GM21717 (cell line): ENCODE data around the gene CYLD.

Experiments used
- ATAC-seq: cut with Tn5 transposase; IDR thresholded peaks from one replicate; pipeline ENCODE4 v1.9.1; 2021; ENCODE audit warnings: mild to moderate bottlenecking, moderate library complexity; ENCODE audit not compliant: unreplicated experiment

CYLD gene

DNA sequence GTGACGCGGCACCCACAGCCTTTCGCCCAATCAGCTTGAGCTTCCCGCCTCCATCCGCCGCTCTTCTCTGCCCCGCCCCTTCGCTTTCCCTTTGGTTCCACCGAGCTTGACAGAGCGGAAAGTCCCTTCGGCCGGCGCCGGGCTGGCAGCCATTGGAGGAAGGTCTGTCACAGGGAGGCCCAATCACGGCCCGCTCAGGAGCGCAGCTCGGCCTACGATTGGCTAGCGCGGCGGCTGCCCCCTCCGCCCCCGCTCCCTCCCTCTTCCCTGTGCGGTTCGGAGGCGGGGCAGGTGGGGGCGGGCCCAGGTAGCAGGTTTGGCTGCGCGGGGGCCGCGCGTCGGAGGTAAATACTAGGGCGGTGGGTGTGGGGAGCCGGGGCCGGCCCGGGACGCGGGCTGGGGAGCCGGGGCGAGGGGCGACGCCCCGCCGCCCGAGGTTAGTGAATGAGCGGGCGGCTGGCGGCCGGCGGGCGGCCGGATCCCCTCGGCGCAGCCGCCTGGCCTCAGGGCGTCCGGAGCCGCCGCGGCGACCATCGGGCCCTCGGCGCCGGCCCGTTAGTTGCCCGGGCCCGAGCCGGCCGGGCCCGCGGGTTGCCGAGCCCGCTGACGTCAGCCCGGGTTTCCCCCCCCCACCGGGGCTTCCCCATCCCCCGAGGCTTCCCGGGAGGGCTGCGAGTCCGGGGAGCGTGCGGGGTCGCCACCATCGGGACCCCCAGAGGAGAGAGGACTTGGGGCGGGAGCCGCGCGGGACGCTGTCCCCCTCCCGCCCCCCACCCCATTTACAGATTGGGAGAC is at the start of gene CYLD:
Gene CYLD, plus strand, starts transcription at position 306 of the 795 bp plus-strand sequence. CDS start 7,613 bp downstream, outside the sequence.
- peak; percentile 93 for ATAC-seq

DNA sequence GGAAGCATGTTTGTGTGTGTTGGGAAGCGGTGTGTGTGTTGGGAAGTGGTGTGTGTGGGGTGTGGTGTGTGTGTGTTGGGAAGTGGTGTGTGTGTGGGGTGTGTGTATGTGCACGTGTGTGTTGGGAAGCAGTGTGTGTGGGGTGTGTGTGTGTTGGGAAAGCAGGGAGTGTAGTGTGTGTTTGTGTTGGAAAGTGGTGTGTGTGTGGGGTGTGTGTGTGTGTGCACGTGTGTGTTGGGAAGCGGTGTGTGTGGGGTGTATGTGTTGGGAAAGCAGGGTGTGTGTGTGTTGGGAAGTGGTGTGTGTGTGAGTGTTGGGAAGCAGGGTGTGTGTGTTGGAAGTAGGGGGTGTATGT is 49.3 kb upstream of the CYLD start:
- ATAC-seq, result no peak

DNA sequence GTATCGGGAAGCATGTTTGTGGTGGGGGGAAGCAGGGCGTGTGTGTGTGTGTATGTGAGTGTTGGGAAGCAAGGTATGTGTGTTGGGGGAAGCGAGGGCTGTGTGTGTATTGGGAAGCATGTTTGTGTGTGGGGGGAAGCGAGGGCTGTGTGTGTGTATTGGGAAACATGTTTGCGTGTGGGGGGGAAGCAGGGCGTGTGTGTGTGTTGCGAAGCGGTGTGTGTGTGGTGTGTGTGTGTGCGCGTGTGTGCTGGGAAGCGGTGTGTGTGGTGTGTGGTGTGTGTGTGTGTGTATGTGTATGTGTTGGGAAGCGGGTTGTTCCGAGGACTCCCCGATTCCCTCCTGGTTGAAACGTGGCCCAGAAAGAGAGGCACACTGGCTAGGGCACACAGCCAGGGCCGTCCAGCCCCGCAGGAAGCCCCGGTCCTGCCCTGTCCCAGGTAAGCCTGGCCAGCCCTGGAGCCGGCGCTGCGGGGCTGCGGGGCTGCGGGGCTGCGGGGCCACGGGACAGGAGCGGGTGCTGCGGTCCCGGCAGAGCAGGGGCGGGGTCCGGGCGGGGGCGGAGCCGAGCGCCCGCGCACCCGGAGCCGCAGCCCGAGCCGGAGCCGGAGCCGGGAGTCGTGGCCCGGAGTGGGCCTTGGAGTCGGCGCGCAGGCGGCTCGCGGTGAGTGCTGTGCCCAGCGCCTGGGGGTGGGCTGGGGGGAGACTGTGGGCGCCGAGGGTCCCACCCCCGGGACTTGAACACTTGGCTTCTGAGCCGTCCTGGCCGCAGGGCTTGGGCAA is 48.7 kb upstream of the CYLD start, which contains the start of gene NOD2:
Gene NOD2, plus strand, starts transcription at position 608 of the 783 bp plus-strand sequence. CDS start 5,890 bp downstream, outside the sequence.
- no peak for ATAC-seq

DNA sequence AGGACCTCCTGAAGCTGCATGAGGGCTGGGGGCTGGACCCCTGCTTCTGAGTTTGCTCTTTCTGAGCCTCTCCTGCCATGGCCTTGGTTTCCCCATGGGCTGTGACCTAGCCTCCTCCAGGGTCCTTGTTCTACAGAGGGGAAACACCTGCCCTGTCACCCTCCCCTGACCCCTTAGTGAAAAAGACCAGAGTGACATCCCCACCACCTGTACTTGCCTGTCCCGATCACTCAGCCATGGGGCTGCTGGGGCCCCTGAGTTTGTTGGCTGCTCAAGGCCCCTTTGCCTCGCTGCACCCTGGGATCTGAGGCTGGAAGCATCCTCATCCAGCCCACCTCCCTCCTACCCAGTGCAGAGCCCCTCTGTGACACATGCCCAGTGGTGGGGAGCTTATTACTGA is 47.7 kb upstream of the CYLD start:
- no peak for ATAC-seq

DNA sequence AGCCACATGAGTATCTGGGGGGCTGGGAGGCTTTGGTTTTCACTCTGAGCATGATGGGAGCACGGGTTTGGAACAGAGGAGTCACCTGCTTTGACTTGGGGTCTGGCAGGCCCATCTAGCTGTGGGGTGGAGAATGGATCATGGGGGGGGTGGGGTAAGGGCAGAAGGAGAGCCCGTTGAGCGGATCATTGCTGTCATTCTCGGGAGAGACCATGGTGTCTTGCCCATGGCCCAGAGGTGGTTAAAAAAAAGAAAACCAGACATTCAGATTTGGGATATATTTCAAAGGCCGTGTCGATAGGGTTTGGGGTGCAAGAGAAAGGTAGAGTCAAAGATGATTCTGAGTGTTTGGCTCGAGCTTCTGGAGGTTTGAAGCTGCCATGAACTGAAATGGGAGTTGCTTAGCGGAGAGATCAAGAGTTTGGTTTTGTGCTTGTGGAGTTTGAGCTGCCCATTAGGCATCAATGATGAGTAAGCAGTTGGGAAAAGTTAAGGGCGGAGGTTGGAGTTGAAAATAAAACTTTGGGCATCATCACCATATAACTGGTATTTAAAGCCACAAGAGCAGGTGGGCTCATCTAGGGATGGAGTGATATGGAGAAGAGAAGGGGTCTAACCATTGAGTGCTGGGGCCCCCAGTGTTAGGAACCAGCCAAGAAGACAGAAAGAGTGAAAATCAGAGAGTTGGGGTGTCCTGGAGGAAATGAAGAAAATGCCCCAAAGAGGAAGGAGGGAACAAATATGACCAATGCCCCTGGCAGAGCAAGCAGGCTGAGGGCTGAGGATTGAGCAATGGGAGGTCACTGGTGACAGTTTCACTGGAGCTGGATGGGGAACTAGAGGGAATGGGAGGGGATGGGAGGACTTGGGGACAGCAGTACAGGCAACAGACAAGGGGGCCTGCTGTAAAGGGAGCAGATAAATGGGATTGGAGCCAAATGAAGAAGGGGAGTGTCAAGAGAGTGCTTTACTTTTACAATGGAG is 46.6 kb upstream of the CYLD start:
- no peak for ATAC-seq

DNA sequence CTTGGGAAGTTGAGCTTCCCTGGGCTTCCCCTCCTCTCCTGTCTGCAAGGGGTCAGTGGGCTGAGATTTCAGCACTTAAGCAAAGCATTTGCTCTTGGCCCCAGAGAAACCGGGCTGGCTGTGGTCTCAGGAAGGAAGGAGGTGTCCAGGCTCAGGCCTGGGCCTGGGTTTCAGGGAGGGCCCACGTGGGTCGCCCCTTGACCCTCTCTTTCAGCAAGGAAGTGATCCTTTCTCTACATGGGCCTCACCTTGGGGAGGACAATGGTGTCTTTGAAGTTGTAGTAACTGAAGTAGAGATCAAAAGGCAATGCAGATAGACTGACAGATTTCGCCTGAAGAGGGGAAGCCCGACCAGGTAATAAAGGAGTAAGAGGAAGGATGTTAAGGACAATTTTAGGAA is 45.8 kb upstream of the CYLD start:
- no peak for ATAC-seq

DNA sequence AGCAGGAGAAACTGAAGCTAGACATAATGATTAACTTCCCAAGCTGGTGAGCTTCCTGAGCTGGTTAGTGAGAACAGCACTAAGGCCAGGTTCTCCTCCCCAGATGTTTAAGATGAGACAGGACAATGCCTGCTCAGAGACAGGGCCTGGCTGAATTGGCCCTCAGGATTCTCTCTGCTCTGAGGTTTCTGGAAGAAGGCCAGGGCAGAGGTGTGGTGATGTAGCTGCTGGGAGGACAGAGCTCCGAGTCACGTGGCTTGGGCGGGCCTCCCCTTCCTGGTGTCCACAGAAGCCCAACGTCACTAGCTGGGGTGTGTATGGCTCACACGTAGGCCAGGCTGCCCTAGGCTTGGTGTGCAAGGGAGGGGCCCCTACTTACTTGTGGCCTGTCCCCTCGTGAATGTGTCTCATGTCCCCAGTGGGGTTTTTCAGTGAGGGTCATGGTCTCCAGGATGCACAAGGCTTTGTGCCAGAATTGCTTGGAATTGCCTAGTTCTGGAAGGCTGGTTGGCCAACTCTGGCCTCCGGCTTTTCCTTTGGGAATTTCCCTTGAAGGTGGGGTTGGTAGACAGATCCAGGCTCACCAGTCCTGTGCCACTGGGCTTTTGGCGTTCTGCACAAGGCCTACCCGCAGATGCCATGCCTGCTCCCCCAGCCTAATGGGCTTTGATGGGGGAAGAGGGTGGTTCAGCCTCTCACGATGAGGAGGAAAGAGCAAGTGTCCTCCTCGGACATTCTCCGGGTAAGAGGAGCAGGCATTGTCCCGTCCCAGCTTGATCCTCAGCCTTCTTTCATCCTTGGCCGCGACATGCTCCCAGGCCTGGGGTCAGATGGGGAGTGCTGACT is 45.1 kb upstream of the CYLD start:
- ATAC-seq, result peak; percentile 29

DNA sequence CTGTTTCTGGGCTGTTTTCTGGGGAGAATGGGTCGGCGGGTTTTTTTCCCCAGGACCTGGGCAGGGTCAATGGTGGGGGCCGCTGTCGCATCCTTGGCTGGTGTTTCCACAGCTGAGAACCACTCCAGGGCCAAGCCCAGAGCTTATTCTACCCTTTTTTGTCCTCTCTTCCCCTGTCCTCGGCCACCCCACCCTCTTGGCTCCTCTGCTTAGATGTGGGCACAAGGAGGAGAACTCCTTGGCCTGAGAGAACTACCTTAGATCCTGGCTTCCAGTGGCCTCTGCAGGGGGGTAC is 44.5 kb upstream of the CYLD start:
- ATAC-seq, result no peak

DNA sequence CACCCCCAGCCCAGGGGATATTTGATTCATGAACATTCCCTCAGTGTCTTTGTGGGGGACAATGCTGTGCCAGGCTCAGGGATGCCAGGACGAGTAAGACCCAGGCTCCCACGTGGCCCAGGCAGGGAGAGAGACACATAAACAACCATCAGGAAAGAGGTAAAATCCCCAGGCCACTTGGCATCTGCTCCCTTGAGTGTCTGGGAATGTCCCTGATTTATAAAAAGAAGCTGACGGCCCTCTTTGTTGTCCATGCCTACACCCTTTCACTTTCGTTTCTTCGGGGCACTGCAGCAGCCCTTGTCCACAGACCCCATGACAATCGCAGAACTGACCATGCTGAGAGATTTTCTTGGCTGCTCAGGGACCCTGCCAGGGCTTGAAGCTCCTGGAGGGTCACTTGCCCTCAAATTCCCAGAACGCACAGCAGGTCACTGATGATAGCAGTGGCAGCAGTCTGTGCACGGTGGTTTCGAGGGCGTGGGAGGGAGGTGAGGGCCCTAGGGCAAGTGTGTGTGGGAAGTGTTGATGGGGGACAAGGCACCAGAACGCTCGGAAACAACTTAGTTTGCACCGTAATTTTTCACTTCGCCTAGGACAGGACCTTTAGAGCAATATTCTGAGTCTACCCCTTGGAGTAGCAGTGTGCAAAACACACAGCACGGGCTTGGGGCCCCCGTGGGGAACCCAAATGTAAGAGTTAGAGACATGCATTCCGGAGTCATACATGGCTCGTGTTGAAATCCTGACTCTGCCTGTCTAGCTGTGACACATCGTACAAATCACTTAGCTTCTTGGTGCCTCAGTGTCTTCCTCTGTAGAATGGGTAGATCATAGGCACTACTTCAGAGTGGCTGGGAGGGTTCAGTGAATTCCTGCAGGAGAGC is 43.8 kb upstream of the CYLD start:
- peak; percentile 55 for ATAC-seq

DNA sequence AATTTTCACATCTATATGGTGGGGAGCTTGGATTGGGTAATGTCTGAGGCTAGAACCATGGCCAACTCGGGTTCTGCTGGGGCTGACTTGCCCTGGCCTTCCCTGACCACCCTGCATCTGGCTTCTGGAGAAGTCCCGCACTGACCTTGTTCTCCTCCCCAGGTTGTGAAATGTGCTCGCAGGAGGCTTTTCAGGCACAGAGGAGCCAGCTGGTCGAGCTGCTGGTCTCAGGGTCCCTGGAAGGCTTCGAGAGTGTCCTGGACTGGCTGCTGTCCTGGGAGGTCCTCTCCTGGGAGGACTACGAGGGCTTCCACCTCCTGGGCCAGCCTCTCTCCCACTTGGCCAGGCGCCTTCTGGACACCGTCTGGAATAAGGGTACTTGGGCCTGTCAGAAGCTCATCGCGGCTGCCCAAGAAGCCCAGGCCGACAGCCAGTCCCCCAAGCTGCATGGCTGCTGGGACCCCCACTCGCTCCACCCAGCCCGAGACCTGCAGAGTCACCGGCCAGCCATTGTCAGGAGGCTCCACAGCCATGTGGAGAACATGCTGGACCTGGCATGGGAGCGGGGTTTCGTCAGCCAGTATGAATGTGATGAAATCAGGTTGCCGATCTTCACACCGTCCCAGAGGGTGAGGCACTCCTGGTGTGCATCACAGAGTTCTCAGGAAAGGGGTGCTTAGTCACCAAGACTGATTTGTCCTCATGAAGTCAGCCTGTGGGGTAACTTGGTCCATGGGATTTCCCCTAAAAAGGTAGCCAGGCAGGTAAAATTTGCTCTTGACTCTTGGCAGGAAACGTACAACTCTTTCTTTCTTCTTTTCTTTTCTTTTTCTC is 42.3 kb upstream of the CYLD start:
- no peak for ATAC-seq

DNA sequence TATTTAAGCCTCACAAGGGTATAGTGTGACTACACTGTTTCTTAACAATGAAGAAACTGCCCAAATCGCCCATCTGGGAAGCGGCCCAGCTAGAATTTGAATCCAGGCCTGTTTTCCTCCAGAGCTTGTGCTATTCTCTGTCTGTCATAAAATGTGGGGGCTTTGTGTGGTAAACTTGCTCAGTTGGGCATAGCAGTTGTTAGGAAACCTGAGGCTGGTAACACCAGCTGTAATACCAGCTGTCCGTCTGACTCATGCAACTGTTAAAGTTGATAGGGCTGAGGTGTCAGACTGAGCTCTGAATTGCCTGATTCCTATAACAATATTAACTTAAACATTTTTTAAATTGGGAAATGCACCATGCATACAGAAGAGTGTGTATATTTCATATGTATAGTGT is 39.2 kb upstream of the CYLD start:
- ATAC-seq, result no peak

DNA sequence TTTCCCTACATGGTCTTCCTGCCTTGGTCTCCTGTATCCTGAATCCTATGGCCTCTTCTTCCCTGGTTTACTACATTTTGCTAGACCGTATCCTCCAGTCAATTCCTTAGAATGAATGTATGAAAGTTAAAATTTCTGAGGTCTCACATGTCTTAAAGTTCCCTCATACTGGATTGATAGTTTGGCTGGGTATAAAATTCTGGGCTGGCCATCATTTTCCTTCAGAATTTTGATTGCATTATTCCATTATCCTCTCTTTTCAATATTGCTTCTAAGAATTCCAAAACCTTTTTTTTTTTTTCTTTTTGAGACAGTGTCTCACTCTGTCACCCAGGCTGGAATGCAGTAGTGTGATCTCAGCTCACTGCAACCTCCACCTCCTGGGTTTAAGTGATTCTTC is 37.6 kb upstream of the CYLD start:
- ATAC-seq, result no peak

DNA sequence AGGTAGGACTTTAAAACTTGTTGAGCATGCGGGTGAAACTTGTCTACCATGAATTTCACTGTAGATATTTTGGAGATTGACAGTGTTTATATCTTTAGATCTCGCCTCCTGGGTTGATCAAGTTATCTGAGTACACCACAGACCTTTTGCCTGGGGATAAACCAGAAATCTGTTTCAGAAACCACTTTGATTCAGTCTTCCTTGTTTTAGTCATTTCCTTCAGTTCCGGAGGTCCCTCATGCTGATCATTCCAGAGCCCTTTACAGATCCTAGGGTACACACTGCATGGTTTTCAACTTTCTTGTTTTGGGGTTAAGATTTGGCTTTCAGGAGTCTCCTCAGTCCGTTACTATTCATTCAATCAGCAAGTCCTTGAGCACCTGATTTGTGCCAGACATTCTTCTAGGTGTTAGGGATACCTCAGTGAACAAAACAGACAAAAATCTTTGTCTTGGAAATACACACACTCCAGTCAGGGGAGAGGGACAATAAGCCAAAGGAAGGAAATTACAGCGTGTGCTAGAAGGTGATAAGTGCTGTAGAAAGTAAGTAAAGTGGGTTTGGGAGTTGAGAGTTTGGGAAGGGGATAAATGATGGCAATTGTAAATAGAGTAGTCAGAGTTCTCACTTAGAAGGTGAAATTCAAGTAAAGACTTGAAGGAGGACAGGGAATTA is 36.3 kb upstream of the CYLD start:
- no peak for ATAC-seq

DNA sequence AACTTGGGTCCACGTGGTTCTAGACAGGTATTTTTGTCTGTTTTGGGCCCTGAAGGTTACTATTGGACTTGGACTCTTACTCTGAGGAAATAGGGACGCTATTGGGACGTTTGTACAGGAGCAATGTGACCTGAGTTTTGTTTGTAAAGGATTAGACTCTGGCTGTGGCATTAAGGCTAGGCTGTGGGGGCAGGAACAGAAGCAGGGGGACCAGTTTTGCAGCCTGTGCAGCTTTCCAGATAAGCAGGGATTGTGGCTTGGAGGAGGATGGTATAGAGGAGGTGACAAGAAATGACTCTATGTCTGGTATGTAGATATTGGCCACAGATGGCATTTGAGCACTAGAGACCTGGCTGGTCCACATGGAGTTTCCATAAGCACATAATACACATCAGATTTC is 35.6 kb upstream of the CYLD start:
- ATAC-seq, result no peak

DNA sequence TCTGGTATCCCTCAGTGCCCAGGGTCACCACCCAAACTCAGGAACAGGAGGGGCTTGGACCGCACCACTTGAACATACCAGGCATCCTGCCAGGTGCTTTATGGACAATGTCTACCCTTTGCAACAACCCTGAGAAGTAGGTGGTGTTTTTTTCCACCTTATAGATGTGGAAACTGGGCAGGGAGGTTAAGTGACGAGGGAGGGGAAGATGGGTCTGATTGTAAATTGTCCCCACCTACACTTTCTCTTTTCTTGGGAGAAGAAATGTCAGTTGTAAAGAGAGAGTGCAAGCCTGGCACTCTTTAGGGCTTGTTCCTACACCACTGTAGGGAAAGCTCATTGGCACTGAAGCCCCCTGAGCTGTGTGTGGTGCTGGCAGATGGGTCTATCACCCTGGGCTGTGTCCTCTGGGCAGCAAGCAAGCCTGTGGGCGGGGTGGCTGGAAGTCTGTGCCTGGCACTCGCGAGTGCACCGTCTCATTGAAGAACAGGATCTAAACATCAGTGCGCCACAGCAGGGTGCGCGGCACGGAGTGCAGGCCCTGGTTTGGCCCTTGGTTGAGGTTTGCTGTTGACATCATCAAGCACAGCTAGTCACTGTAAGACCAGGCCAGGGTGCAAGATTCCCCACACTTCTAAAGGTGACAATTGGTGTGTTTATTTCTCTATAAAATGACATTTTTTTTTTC is 33.4 kb upstream of the CYLD start:
- no peak for ATAC-seq

DNA sequence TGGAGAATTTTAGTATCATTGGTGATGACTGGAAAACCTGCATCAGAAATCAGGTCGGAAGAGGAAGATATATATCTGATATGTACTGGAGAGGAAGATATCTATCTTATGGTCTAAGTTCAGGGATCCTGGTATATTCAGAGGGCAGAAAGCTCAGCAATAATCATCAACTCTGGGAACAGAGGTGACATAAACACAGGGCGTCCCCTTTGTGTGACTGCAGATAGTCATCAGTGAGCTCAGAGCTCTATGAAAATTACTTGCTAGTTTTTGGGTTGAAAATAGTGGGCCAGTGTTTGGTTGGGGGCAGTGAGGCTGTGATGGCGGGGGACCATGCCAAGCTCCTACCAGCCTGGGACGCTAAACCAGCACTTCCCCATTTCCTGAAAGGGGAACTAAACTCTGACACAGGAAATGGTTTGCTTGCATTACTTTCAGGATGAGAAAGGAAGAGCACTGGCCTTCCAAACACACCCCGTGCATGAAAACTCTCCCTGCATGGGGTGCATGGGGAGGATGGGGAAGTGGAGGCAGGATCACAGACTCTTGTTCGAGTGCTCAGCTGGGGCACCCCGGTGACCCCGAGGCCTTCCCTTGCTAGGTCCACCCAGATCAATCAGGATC is 32.7 kb upstream of the CYLD start:
- ATAC-seq, result peak; percentile 42

DNA sequence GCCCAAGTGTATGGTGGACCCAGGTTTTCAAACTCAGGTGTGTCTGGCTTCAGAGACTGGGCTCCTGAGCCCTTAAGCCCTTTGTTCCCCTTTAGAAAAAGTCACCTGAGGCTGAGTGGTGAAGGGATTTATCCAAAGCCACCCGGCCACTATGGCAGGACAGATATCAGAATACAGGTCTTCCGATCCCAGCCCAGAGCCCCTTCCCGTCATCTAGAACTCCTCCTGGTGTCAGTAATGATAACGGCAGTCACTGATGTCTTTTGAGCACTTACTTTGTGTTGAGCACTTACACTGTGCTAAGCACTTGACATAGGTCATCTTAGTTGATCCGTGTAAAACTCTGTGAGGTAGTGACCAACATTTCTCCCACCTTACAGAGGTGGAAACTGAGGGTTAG is 31.9 kb upstream of the CYLD start:
- no peak for ATAC-seq
